G401.6 (cell line): ENCODE measurements around the gene SLC19A3.
"Not testable (repeated sequence)": the region's sequence is repeated elsewhere in the genome, so short reads cannot be mapped to it uniquely, and the experiment has no call there.

Experiments used
- FAIRE-seq: peaks from 2 replicates; lab custom pipeline; 2012; peaks lifted over from hg19 to GRCh38; lab: Jason Lieb, UNC

SLC19A3 gene

DNA sequence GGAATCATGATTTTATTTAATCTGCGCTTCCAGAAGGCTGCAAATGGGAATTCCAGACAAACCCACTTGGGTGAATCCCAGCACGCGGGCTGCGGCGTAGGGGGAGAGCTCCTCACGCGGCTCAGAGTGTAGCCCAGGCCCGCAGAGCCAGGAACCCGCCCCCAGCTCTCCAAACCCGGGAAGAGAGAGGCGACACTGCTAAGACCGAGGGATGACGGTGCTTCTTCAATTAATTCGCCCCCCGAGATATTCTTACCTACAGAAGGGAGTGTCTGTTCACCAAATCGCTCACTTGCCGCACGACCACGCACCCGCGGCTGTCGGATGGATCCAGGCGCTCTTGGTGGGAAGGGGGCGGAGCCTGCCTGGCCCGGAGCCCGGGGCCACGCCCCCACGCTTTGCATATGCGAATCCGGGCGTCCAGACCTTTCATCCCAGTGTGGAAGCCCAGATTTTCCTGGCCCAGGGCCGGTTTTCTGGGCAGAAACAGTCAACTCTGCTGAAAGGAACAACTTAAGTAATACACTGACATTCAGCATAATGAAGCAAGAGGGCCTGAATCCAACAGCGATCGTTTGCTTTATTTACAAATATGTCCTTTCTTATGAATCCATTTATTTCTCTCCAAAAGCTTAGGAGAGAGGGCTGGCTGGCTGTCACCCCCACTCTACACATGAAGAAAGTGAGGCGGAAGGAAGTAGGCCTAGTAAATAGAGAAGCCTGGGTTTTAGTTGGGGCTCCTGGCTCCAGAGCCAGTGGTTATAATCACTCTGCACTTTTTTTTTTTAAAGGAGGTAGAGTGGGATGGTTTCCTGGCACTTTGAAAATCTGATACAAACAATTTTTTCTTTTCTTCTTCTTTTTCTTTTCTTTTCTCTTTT is at the start of gene SLC19A3:
TSS of gene SLC19A3 (minus strand) at position 342 of the 881 bp plus-strand sequence. CDS start 15,710 bp downstream, outside the sequence.
- FAIRE-seq, result no peak

DNA sequence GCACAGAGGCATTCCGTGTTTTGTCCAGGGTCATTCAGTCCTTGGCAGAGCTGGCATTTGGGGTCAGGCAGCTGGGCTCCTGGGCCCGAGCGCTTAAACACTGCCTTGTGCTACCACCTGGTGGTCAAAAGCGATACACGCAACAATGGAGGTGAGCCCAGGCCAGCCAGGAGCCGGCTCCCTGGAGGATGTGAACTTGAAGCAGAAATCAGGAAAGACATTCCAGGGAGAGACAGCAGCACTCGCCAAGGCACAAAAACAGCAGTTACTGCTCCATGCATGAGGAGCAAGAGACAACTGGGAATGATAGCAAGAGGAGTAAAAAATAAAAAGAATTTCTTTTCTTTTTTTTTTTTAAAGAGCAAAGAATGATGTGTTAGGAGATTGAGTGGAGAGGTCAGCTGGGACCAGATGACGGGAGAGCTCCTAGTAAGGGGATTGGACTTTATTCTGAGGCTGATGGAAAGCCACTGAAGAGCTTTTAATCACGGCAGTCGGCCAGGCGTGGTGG is 48.6 kb upstream of the SLC19A3 start:
- peak; percentile 88 for FAIRE-seq

DNA sequence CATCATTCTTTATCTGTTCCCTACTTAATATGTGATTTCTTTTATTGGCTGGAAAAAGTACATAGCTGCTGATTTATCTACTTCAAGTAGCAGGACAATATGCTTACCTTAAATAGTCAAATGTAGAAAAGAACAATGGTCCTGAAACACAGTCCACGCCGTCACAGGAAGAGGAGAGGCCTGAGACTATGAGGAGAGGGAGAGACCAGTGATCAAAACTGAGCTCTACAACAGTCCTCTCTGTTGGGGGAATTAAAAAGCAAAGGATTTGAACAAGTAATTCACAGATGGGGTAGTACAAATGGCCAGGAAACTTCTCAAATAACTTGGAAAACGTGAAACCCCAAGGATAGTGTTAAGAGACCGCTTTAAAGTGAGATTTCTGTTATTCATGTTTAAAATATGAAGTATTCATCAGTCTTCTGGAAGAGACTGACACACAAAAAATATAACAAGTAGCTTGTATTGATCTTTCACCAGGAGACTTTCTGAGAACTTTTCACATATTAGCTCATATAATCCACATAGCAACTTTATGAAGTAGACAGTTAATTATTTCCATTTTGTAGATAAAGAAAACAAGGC is 48.1 kb upstream of the SLC19A3 start:
- no peak for FAIRE-seq

DNA sequence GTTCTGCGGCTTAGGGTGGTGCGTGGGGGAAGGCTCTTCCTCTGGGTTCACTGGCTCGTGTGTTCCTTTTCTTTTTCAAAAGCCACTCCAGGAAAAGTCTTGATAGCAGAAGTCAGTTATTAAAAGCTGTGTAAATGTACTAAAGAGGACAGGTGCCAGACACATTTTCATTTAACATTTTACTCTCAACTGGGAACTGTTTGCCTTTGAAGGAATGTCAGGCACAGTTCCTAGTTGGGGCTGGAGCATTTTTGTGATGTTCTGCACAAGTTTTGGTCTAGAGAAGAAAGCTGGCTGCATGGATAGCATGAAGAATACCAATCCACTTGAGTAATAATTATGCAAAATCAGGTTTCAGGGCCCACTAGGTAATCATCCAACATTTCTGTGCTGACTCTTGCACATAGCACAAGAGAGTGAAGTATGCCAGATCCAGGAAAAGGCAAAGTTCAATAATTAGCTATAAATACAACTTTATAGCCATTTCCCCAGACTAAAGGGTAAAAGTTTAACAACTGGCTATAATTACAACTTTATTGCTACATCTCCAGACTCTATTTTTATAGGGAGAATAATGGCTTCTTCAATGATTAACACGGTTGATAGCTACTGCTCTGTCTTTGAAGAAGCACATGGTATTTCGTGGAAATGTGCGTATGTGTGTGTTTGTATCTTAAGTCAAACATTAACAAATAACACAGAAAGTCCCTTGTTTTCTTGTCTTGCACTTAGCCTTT is 44.1 kb upstream of the SLC19A3 start:
- FAIRE-seq, result no peak

DNA sequence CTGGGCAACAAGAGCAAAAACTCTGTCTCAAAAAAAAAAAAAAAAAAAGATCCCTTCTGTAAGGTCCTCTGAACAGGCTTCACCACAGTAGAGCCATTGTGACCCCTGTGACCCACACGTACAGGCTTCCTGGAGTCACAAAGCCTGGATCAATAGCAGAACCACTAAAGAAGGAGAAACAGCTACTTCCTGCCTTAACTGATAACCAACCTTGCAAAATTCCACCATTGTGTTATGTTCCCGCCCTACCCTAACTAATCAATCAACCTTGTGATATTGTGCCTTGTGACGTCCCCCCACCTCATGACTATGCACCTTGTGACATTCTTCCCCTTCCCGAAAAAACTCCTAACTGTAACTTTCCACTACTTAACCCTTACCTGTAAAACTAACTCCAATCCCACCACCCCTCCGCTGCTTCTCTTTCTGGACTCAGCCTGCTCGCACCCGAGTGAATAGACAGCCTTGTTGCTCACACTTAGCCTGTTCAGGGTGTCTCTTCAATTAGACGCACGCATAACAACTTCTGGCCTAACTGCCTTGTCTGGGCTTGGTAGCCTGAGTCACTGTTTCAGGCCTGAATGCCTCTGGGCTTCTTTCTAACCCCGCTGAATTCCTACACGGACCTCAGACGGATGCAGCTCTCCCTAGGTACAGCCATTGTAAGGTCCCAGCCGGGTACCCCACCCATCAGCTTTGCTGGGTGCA is 41.7 kb upstream of the SLC19A3 start:
- FAIRE-seq, result no peak

DNA sequence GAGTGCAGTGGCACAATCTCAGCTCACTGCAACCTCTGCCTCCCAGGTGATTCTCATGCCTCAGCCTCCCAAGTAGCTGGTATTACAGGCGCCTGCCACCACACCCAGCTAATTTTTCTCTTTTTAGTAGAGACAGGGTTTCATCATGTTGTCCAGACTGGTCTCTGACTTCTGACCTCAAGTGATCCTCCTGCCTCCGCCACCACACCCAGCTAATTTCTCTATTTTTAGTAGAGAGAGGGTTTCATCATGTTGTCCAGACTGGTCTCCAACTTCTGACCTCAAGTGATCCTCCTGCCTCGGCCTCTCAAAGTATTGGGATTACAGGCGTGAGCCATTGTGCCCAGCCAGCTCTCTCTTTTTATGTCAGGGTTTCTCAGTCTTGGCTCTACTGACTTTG is 38.4 kb upstream of the SLC19A3 start:
- FAIRE-seq, result not testable (repeated sequence)

DNA sequence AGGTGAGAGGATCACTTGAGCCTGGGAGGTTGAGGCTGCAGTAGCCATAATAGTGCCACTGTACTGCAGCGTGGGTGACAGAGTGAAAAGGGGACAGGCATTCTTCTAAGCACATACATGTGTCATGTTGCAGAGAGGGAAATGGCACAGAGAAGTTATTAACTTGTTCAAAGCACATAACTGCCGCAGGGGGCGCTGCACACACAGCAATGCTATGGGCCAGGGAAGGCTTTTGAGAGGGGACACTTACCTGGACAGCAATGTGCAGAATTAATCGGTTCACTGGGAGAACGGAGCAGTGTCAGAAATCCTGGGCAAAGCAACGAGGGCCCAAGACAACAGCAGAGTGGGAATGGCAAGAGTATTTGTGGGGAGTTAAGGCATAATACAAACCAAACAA is 30.3 kb upstream of the SLC19A3 start:
- no peak for FAIRE-seq

DNA sequence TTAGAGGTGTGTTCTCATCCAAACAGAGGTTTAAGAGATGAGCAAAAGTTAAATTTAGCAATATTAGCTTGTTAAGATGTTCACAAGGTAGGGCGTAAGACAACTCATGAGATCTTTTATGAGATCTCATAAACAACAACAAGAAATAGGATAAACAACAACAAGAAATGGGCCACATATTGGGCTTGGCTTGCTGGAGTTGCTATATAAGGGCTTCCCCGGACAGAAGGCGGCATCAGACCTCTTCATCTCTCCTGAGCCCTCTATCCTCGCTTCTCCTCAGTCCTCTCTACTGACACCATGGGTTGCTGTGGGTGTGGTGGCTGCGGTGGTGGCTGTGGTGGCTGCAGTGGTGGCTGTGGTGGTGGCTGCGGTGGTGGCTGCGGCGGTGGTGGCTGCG is 27.8 kb upstream of the SLC19A3 start, which contains the start of gene SCYGR8:
TSS of gene SCYGR8 (plus strand) at position 301 of the 400 bp plus-strand sequence. CDS start at position 301, 0 bp downstream.
- no peak for FAIRE-seq

DNA sequence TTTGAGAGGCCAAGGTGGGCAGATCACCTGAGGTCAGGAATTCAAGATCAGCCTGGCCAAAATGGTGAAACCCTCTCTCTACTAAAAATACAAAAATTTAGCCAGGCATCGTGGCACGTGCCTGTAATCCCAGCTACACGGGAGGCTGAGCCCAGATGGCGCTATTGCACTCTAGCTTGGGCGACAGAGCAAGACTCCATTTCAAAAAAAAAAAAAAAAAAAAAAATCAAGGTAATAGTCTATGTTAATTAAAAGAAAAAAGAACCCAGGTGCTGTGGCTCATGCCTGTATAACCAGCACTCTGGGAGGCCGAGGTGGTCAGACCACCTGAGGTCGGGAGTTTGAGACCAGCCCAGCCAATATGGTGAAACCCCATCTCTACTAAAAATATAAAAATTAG is 22.9 kb upstream of the SLC19A3 start:
- FAIRE-seq, result not testable (repeated sequence)

DNA sequence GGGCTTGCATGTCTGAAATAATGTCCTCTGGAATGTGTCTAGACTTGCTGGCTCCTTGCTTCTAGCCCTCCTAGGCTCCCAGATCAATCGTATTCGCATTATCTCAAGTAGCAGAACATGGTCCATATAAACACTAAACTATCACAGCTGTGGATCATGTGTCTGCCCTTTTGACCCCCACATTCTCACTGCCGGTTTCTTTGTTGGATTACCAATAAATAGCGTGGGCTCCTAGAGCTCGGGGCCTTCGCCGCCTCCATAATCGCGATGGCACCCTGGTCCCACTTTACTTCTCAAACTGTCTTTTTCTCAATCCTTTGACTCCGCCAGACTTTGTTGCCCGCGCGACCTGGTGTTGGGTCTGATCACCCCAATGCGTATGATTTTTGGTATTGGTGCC is 21.5 kb upstream of the SLC19A3 start:
- no peak for FAIRE-seq

DNA sequence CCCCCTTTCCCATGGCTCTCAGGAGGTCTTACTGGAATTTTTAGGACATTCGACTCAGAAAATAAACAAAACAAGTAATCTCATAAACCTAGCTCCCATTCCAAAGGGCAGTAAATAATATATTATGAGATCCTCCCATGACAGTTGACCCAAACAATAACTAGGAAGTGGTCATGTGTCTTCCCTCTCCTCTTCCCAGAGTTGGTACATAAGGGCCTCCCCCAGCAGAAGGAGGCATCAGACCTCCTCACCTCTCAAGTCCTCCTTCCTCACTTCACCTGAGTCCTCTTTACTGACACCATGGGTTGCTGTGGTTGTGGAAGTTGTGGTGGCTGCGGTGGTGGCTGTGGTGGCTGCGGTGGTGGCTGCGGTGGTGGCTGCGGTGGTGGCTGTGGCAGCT is 10.2 kb upstream of the SLC19A3 start, which contains the start of gene SCYGR7:
TSS of gene SCYGR7 (plus strand) at position 301 of the 400 bp plus-strand sequence. CDS start at position 301, 0 bp downstream.
- FAIRE-seq, result no peak

DNA sequence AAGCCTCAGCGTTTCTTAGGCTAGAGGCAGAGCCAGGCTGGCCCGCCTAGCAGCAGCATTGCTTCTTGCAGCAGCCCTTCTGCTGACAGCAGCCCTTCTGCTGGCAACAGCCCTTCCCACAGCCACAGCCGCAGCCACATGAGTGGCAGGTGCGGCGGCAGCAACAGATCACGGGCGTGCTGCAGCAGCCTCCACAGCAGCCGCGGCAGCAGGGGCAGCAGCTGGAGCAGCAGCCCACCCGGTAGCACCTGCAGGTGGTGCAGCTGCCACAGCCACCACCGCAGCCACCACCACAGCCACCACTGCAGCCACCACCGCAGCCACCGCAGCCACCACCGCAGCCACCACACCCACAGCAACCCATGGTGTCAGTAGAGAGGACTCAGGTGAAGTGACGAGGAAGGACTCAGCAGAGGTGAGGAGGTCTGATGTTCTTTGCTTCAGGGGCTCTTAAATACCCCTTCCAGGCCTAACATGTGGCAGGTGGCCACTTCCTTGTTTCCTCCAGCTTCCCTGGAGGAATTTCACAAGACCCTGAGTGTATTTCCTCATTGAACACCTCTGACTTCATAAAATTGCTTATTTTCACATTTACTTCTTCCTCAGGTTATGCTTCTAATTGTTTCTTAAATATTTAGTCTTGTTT is 6.7 kb upstream of the SLC19A3 start, which contains the start of gene SCYGR6:
TSS of gene SCYGR6 (minus strand) at position 364 of the 646 bp plus-strand sequence. CDS start at position 364, 0 bp downstream.
- FAIRE-seq, result no peak

DNA sequence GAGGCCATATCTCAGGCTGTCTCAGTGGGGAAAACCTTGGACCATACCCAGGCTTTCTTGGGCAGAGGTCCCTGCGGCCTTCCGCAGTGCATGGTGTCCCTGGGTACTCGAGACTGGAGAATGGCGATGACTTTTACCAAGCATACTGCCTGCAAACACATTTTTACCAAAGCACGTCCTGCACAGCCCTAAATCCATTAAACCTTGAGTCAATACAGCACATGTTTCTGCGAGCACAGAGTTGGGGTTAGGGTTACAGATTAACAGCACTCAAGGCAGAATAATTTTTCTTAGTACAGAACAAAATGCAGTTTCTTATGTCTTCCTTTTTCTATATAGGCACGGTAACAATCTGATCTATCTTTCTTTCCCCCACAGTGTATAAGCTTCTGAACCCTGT is 5.0 kb upstream of the SLC19A3 start:
- FAIRE-seq, result not testable (repeated sequence)

DNA sequence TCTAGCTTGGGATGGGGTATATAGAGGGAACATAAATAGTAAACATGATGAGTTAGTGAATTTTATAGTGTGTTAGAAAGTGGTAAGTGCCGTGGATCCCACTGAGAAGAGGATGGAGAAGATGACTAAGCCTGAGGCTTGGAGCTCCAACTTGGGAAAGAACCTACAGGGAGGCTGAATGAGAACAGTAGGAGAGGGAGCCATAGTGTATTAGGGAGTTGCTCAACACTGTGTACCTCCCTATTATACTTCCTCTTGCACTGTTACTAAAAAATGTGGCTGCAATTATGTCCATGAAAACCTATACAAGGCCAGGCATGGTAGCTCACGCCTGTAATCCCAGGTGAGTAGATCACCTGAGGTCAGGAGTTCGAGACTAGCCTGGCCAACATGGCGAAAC is 2.9 kb upstream of the SLC19A3 start:
- no peak for FAIRE-seq

DNA sequence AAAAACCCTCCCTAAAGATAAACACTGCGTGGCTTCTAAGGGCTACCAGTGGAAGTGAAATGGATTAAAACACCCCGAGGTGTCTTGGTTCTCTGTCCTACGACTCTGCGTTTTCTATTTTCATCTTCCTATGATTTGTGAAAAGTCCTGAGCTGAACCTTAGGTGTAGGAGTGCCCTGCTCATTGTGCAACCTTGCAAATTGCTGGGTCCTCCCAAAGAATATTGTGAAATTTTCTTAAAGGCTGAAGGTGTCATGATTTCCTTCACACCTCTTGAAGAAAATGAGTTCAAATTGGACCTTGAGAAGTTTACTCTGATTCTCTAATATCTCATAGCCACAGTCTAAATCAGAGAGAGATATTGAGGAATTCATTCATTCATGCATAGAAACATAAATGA is 1.8 kb upstream of the SLC19A3 start:
- no peak for FAIRE-seq

DNA sequence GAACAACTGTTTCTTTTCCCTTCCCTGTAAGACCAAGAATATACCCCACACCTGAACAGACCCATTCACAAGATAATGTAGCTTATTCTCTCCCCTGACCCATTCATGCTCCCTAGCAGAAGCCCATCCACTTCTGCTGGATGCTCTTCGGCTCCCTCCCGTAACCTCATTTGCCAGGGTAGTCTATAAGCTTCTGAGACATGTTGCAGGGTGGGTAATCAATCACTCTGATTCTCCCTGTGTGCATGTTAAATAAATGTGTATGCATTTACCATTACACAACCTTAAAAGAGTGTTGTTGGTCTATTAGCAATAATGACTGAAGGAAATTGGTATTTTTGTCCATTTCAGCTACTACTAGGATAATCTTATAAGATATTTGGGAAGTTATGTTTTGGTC is 1.3 kb downstream of the SLC19A3 start:
- no peak for FAIRE-seq

DNA sequence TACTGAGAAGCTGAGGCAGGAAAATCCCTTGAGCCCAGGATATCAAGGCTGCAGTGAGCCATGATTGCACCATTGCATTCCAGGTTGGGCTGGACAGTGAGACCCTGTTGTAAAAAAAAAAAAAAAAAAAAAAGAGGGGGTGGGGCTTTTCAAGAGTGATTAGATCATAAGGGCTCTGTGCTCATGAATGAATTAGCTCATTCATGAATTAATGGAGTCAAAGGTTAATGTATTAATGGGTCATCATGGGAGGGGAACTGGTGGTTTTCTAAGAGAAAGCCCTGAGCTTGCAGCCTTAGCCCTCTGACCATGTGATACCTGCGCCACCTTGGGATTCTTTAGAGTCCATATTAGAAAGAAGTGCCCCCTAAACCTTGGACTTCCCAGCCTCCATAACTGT is 4.5 kb downstream of the SLC19A3 start:
- FAIRE-seq, result no peak

DNA sequence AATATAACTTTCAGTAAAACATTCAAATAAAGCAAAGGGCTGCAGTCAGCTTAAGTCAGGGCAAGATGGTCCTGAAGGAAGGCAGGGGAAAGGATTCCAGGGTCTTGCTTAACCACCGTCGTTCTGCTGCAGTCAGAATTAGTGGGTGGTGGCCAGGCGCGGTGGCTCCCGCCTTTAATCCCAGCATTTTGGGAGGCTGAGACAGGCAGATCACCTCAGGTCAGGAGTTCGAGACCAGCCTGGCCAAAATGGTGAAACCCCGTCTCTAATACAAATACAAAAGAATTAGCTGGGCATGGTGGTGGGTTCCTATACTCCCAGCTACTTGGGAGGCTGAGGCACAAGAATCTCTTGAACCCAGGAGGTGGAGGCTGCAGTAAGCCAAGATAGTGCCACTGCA is 6.8 kb downstream of the SLC19A3 start:
- FAIRE-seq, result no peak

DNA sequence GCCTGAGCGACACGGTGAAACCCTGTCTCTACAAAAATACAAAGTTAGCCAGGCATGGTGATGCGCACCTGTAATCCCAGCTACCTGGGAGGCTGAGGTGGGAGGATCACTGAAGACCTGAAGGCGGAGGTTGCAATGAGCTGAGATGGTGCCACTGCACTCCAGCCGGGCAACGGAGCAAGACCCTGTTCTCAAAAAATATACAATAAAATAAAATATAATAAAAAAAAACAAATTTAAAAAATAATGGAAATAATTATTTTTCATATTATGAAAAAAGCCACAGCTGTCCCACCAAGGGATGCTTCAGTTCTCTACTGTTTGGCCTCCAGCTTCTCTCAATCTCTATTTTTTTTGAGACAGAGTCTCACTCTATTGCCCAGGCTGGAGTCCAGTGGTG is 10.4 kb downstream of the SLC19A3 start:
- no peak for FAIRE-seq

DNA sequence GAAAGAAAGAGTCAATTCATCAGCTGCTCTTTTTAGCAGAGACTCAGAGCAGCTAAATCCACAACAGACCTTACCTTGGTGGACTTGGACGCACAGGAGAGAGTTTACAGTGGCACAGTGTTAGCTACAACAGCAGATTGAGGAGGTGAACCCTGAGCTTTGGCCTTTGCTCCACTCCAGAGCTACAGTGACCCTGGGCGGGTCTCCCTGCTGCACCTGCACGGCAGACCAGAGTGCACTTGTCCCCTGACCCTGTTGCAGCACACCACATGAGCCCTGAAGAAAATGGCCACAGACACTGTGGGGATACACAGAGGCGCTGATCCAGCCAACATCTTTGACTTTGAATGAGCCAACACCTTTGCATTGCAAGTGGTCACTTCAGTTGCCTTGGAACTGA is 11.0 kb downstream of the SLC19A3 start:
- FAIRE-seq, result no peak

DNA sequence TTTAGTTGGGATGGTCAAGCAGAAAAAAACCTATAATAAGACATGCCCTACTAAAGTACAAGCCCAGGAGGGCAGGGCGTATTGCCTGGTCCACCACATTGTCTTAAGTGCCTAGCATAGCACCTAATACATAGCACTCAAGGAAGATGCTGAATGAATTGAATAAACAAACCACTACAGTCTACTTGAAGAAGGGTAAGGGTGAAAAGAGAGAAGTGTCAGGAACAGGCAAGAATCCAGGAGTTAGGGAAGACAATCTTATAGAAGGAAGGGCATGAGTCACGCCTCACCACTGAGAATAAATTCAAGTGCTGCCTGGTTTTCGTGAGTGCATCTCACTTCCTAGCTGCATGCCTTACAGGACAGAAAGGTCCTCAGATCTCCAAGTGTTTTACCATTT is 13.9 kb downstream of the SLC19A3 start:
- no peak for FAIRE-seq
